Spleen (tissue), 7 donors: Measurements from ENCODE around the gene NUBP2.

Source experiments
- POLR2A ChIP-seq, 3 donors: fragments of 450-650 bp; IDR thresholded peaks; one replicate each; pipeline ENCODE4 v1.5.1; 2017; ENCODE audit warnings: antibody characterized with exemption in 3 of 3, mild to moderate bottlenecking in 1 of 3
- POLR2AphosphoS5 ChIP-seq, 3 donors: sonication (generic); formaldehyde crosslinking; IDR thresholded peaks; one replicate each; pipeline ENCODE4 v1.5.1; 2017; ENCODE audit warnings: antibody characterized with exemption in 3 of 3
- TF ChIP-seq, protein P1 (sequence below), 11 experiments: fragments of 200-600 bp in 7 of 11; fragments of 450-650 bp in 4 of 11; sonication (generic) in 4 of 11; IDR thresholded peaks in 8 of 11; conservative IDR thresholded peaks in 3 of 11; 1 replicate in 7 of 11; 2 replicates in 4 of 11; pipeline versions ENCODE4 v1.4.0 to v1.8.0; 2016 to 2021; ENCODE audit warnings: antibody characterized with exemption in 11 of 11, inconsistent platforms in 4 of 11, mild to moderate bottlenecking in 1 of 11
- donor health status: DM: no; HTN: no; CAD: no; lungs with moderate emphysema.
- donor health status: DM: no; HTN: no; CAD: no.
- donor health status: DM: no; HTN: no; CAD: no.

DNA sequence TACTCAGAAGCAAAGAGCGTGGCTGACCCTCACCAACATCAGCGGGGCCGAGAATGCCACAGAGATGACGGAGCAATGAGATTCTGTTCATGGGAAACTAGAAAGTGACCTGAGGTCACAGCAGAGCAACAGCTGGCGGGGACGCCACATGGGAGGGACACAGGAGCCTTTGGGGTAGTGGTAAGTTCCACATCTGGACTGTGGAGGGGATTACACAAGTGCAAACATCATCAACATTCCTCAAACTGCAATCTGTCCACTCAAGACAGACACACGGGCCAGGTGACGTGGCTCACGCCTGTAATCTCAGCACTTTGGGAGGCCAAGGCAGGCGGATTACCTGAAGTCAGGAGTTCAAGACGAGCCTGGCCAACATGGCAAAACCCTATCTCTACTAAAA is 32.7 kb downstream of the NUBP2 start:
- TF ChIP-seq, protein P1, sequence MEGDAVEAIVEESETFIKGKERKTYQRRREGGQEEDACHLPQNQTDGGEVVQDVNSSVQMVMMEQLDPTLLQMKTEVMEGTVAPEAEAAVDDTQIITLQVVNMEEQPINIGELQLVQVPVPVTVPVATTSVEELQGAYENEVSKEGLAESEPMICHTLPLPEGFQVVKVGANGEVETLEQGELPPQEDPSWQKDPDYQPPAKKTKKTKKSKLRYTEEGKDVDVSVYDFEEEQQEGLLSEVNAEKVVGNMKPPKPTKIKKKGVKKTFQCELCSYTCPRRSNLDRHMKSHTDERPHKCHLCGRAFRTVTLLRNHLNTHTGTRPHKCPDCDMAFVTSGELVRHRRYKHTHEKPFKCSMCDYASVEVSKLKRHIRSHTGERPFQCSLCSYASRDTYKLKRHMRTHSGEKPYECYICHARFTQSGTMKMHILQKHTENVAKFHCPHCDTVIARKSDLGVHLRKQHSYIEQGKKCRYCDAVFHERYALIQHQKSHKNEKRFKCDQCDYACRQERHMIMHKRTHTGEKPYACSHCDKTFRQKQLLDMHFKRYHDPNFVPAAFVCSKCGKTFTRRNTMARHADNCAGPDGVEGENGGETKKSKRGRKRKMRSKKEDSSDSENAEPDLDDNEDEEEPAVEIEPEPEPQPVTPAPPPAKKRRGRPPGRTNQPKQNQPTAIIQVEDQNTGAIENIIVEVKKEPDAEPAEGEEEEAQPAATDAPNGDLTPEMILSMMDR (IDR thresholded peaks at IDR 0.05 in 8 of 11, conservative IDR thresholded peaks at IDR 0.05 in 3 of 11), result no peak
- TF ChIP-seq POLR2A (IDR thresholded peaks at IDR 0.05), result no peak
- no peak for TF ChIP-seq POLR2AphosphoS5 (IDR thresholded peaks at IDR 0.05)
